NCI-H146 treated with DMSO at 0.1 percent for 48 hours (cell line): ENCODE measurements around the gene APLP1.
"Not testable (repeated sequence)": the region's sequence is repeated elsewhere in the genome, so short reads cannot be mapped to it uniquely, and the experiment has no call there.

Experiments
- DNase-seq: peaks from one replicate; lab custom pipeline; 2025; ENCODE audit not compliant: unreplicated experiment; lab: John Stamatoyannopoulos, UW

The APLP1 gene

DNA sequence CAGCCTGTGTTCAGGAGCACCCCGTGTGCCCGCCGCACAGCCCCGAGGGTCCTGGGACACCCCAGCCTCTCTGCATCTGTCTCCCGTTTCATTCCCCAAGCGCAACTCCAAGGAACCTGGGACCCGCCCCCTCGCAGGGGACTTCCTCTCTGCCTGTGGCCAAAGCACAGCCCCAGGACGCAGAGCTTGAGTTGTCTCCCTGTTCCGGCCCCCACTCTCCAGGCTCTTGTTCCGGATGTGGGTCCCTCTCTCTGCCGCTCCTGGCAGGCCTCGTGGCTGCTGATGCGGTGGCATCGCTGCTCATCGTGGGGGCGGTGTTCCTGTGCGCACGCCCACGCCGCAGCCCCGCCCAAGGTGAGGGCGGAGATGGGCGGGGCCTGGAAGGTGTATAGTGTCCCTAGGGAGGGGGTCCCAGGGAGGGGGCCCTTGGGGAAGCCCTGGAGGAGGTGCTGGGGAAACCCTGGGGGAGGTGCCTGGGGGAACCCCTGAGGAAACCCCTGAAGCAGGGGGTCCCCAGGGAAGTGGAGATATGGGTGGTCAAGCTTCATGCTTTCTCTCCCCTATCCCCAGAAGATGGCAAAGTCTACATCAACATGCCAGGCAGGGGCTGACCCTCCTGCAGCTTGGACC, 35.3 kb downstream of the APLP1 start:
- peak; percentile 72 for DNase-seq

DNA sequence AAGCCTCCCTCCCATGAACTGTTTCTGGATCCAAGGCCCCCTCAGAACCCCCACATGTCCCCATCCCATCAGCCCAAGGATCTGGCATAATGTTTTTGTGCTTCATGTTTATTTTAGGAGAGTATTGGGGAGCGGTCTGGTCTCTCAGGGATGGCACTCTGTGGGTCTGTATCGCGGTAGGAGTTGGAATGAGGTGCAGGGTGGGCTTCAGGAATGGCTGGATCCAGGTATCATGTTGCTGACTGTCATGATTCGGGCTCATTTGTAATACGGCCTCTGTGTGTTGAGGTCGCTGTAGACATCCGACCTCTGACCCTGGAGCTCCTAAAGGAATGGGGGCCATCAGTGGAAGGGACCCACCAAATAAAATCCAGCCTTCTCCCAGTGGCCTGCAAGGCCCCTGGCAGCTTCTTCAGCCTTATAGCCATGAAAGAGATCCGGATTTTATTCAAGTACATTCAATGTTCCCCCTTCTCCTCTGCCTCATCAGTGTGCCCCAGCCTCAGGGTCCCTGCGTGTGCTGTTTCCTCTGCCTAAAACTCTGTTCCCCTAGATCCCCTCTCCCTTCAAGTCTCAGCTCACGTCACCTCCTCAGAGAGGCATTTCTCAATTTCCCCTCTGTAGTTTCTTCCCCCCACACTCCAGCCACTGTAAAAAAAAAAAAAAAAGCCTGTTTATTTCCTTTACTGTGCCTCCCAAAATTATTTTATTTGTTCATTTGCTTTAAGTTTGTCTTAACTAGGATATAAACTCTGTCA, 36.1 kb downstream of the APLP1 start:
- no peak for DNase-seq

DNA sequence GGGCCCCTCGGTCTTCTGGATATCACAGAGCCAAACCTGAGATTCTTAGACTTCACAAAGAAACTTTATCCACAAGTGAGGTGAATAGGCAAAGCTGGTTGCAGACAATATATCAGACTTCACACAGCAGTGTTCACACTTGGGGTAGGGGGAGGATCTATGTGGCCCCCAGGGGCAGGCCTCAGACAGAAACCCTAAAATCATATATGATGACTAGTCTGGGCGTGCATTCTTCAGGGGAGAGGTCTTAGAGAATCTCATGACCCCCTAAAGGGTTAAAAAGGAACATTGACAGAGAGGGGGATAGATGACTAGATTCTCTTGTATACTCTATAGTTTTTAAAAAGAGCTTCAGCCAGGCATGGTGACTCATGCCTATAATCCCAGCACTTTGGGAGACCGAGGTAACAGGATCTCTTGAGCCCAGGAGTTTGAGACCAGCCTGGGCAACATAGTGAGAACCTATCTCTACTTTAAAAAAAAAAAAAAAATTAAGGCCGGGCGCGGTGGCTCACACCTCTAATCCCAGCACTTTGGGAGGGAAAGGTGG, 36.9 kb downstream of the APLP1 start:
- no peak for DNase-seq

DNA sequence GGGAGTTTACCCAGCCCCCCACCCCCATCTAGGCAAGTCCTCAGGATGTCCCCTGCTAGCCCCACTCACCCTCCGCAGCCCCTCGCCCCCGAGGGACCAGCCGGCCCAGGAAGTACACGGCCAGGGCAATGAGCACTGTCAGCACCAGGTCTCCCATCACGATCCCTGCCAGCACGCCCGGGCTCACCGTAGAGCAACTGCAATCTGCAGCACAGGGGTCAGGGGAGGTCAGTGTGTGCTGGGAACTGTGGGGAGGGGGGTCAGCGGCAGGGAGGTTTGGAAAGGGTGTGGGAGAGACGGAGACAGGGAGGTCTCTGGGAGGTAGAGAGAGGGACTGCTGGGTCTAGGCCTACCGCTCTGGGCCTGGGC, 39.0 kb downstream of the APLP1 start:
- DNase-seq, result no peak

DNA sequence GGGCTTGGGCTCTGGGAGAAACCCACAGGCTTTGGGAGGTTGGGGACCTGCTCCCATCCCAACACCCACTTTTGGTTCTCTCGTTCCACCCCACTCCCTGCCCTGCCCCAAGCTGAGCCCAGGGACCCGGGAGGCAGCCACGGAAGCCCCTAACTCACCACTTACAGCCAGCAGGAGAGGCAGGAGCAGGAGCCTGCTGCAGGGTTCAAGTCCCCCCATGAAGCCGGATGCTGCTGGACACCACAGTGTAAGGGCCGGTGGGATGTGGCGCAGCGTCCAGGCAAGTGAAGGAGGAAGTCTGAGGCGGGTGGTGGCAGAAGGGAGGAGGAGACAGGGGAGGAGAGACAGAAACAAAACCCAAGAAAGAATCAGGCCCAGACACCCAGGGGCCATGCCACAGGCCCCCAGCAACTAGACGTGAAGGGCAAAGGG, 39.7 kb downstream of the APLP1 start, which contains the start of gene TYROBP:
Gene TYROBP (minus strand): TSS at position 286 of the 432 bp plus-strand sequence. CDS start 67 bp downstream, at position 219.
- no peak for DNase-seq

DNA sequence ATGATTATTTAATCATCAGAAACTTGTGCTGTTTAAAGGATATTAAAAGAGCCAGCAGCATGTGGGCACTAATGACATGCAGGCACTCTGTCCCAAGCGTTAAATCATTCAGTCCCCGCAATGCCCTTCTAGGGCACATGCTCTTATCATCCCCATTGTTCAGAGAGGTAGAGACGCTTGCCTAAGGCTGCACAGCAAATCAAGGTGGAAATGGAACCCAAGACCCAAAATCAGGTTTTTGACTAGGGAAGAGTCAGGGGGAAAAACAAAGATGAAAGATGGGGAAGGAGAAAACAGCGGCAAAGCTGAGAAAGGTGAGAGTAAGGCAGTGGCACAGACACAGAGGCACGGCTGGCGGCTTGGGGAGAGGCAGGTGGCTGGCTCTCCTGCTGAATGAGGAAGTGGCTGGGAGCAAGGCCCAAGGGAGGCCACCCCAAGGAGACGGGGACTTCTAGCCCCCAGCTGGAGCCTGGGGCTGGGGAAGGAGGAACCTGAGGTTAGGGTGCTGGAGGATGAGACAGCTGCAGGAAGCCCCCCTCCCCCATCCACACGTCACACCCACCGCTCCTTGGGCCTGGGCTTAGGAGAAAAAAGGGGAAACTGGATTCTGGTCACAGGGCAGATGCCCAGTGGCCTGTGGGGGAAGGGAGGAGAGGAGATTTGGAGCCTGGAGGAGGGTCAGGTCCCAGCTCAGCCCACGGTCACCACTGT, 40.8 kb downstream of the APLP1 start:
- DNase-seq, result no peak

DNA sequence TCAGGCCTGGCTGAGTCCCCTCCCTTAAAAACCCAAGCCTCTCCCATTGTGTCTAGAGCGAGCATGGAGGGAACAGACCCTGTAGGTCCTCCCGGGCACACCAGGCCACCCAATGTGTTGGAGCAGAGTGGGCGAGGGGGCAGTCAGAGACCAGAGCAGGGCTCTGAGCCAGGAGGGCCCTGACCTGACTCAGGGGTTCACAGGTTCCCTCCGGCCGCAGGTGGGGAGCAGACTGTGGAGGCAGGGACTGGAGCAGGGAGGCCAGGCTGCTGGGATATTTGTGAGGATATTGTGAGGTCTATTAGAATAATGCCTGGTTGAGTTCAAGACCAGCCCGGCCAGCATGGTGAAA, 41.3 kb downstream of the APLP1 start:
- no peak for DNase-seq

DNA sequence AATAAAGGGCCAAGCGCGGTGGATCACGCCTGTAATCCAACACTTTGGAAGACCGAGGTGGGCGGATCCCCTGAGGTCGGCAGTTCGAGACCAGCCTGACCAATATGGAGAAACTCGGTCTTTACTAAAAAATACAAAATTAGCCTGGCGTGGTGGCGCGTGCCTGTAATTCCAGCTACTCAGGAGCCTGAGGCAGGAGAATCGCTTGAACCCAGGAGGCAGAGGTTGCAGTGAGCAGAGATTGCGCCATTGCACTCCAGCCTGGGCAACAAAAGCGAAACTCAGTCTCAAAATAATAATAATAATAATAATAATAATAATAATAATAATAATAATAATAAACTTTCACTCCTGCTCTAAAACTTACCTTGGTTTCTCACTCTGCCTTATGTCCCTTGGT, 42.0 kb downstream of the APLP1 start:
- not testable (repeated sequence) for DNase-seq

DNA sequence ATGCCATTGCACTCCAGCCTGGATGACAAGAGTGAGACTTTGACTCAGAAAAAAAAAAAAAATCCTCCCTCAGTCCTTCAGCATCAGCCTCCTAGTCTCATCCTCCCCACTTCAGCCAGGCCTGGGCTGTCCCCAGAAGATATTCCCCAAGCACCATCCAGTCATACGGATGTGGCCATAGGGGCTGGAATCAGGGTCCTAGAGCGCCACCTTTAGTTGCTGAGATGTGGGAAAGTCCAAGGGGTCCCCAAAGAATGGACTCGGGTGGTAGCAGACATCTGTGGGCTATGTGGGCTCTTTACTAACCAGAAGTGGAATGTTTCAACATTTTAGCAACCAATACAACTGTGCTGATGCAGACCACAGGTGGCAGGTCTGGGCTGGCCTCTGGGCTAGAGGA, 42.8 kb downstream of the APLP1 start:
- no peak for DNase-seq

DNA sequence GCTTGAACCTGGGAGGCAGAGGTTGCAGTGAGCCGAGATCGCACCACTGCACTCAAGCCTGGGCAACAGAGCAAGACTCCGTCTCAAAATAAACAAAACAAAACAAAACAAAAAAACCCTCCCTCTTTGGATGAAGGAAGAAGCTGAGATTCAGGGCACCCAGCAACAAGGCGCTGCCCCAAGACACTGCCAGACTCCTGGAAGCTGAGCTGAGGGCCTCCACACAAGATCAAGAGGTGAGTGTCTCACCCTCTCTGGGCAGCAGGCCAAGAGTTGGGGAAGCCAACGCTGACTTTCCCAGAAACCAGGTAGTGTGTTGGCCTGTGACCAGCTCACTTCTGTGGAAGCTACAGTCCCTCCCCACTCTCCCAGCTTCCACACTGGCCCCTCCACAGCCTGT, 43.4 kb downstream of the APLP1 start:
- DNase-seq, result no peak

DNA sequence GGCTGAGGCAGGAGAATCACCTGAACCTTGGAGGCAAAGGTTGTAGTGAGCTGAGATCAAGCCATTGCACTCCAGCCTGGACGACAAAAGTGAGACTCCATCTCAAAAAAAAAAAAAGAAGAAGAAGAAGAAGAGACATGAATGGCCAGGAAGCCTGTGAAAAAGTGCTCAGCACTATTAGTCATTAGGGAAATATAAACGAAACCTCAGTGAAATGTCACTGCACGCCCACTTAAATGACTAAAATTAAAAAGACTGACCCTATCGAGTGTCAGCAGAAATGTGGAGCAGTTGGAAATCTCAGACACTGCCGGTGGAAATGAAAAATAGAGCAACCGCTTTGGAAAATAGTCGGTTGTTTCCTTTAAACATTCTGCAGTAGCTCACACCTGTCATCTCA, 45.2 kb downstream of the APLP1 start:
- DNase-seq, result no peak

DNA sequence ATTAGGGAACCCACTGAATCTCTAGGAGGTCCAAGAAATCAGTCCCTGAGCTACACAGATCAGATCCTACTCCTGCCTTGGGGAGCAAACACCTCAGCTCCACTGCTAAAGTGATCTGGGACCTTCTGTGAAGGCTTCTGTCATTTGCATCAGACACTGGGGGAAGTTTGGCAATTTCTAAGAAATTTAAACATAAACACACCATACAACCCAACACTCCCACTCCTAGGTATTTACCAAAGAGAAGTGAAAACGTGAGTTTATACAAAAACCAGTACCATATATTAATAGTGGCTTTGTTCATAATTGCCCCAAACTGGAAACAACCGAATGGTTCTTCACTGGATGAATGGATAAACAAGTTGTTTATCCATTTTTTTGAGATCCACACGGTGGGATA, 47.1 kb downstream of the APLP1 start:
- DNase-seq, result no peak

DNA sequence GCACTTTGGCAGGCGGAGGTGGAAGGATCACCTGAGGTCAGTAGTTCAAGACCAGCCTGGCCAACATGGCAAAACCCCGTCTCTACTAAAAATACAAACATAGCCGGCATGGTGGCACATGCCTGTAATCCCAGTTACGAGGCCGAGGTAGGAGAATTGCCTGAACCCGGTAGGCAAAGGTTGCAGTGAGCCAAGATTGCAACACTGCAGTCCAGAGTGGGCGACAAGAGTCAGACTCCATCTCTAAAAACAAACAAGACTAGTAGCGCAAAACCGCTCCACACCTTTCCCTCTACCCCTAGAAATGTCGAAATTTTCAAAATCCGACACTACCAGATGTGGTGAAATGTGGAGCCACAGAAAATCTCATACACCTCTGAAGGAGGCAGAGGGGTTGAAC, 50.9 kb downstream of the APLP1 start:
- no peak for DNase-seq

DNA sequence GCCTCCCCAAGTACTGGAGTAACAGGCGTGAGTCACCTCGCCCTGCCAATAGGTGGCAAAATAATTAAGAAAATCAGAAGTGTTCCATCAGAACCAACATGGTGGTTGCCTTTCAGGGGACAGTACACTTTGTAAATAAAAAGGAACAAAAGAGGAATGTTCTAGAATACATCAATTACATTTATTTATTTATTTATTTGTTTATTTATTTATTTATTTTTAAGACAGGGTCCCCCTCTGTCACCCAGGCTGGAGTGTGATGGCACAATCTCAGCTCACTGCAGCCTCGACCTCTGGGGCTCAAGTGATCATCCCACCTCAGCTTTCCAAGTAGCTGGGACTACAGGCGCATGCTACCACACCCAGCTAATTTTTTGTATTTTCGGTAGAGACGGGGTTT, 52.6 kb downstream of the APLP1 start:
- DNase-seq, result no peak

DNA sequence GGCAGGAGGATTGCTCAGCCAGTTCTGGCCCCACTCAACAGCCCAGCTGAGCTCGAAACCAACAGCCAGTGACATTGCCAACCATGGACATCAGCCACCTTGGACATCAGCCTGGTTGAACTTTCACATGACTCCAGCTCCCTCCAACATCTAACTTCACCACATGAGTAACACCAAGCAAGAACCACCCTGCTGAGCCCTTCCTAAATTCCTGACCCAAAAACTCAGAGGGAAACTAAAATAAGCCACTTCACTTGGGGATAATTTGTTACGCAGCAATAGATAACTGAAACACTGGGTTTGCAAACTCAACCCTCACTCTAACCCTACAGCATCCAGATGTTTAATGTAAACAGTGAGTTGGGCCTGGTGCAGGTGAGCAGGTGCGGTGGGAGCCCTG, 57.1 kb downstream of the APLP1 start:
- DNase-seq, result no peak

DNA sequence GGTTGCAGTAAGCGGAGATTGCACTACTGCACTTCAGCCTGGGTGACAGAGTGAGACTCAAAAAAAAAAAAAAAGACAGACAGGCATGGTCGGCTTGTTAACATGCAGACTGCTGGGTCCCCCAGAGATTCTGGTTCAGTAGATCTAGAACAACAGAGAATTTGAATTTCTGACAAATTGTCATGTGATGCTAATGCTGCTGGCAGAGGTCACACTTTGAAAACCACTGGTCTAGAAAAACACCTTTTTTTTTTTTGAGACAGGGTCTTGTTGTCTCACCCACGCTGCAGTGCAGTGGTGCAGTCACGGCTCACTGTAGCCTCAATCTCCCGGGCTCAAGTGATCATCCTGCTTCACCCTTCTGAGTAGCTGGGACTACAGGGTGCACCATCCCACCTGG, 60.1 kb downstream of the APLP1 start:
- DNase-seq, result no peak
